Measurements from ENCODE around the gene BPIFB1.

- TF ChIP-seq CTCF (IDR thresholded peaks at IDR 0.05) (peak in 2 of 3 experiments; percentile 33 to 42), POLR2A (IDR thresholded peaks at IDR 0.05) (no peak)
Measured at GRCh38 chr20:33262658-33263065, 20.4 kb upstream of the BPIFB1 start.

All from testis (tissue), 2 donors.